Measurements from ENCODE around the gene KRT80. TPM values are rescaled to one million over a fixed set of nuclear protein-coding genes. Genes with fewer than 3 reads are reported as not detected.

The KRT80 gene
- total and polyA plus RNA-seq, 2 of the 13 experiments (the other 11 are each of a cell fraction or from before 2014, with no cell fraction given) = 0.27 to 0.53 TPM

DNA sequence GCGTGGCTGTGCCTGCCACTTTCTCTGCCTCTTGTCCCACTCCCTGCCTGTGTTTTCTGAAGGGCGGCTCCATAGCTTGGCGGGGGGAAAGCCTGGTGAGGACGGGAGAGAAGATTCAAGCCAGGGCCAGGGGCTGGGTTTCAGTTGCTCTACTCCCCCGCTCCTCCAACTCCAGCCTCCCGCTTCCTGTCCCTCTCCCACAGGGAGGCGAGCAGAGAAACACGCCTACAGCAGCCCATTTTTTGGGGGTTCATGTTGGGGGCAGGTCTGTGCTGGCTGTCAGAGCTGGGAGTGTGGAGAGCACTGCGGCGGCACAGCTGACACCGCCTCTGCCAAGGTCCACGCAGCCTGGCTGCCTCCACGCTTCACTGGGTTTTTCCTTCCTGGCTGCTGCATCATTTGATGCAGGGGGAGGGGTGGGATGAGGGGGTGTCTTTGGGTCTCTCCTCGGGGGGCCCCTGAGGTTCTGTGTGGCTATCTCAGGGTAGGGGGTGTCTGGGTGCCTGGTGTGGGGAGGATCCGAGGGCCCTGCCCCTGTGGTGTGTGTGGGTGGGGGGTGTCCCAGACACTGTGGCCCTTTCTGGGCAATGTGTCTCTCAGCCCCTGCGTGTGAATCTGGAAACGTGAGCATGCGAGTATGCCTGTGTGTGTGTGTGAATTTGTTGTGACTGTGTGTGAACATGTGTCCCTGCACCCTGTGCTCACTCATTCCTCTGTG lies 10.7 kb upstream of the KRT80 start:
- ATAC-seq (no peak), DNase-seq (ENCODE audit: low spot score) (no peak), FAIRE-seq (no peak)
- in situ Hi-C loops (cut with HindIII; ENCODE audit: extremely low pct_ligation_motif_present, low pct_unique_long_range_greater_than_20kb) (loop anchor here (5.0 kb wide), 1 partner anchor 35 kb away; no protein-coding TSS in a partner anchor), intact Hi-C loops (cut with micrococcal nuclease; ENCODE audit: unreplicated experiment) (no loop called here)
- H3K4me2 ChIP-seq (ENCODE audit: low read depth, low read length) = no peak overlapping the region
- H3K4me1 ChIP-seq (ENCODE audit: insufficient read depth, low read length) = peaks cover 12% of the 10 kb centered on the region; the same call in 1 of the 2 replicates
- no peak overlapping the region for H2AFZ ChIP-seq (ENCODE audit: low read length)
- H3K9me3 ChIP-seq (ENCODE audit: low read length) = no peaks in the 10 kb centered on the region
- no peak overlapping the region for H3K4me3 ChIP-seq (replicated peaks in 1 of 3; ENCODE audit: insufficient read depth in 1 of 3, low read depth in 2 of 3, low read length in 3 of 3)
- TF ChIP-seq RELA (CRISPR knock-in tag; IDR thresholded peaks at IDR 0.05) (no peak), NKX3-1 (CRISPR knock-in tag; IDR thresholded peaks at IDR 0.05) (no peak), NFIB (CRISPR knock-in tag; IDR thresholded peaks at IDR 0.05; ENCODE audit: borderline replicate concordance) (no peak), ZNF12 (CRISPR knock-in tag; IDR thresholded peaks at IDR 0.05) (no peak), PCBP1 (IDR thresholded peaks at IDR 0.05; ENCODE audit: borderline replicate concordance, low read depth, low read length) (no peak), JDP2 (CRISPR knock-in tag; IDR thresholded peaks at IDR 0.05; ENCODE audit: borderline replicate concordance) (no peak), ZNF746 (CRISPR knock-in tag; IDR thresholded peaks at IDR 0.05) (no peak)
- no peaks in the 10 kb centered on the region for H3K79me2 ChIP-seq (ENCODE audit: insufficient read depth, low read length)
- peaks cover 10 to 72% of the 10 kb centered on the region in 2 experiments for H3K27me3 ChIP-seq (ENCODE audit: control insufficient read depth in 1 of 2, insufficient read depth in 2 of 2, low read length in 2 of 2)
- no TSS peak for BruUV-seq (replicated peaks)
- ChIA-PET POLR2A (interaction anchor here (1.5 kb wide), 1 partner anchor 10 kb away, joined by 4 read pairs; no protein-coding TSS in a partner anchor), CTCF (ENCODE audit: low intra/inter-chr PET ratio, low total read pairs) (no interaction called here)
- H3K9ac ChIP-seq (ENCODE audit: insufficient read depth, low read depth, low read length) = no peak overlapping the region
- no peaks in the 10 kb centered on the region for H3K36me3 ChIP-seq (replicated peaks in 1 of 2; ENCODE audit: control insufficient read depth in 1 of 2, insufficient read depth in 2 of 2, low read length in 2 of 2)
- 0 out of 2 replicates have a peak, but pooled peaks cover under 1% of the 10 kb centered on the region for H4K20me1 ChIP-seq (ENCODE audit: insufficient read depth, low read length)
- H3K27ac ChIP-seq (ENCODE audit: extremely low read length, insufficient read depth, low read length) = no peak overlapping the region
- WGBS (ENCODE audit: low lambda C conversion rate) = 27% methylated on average over 8 of the region's 18 CpGs

DNA sequence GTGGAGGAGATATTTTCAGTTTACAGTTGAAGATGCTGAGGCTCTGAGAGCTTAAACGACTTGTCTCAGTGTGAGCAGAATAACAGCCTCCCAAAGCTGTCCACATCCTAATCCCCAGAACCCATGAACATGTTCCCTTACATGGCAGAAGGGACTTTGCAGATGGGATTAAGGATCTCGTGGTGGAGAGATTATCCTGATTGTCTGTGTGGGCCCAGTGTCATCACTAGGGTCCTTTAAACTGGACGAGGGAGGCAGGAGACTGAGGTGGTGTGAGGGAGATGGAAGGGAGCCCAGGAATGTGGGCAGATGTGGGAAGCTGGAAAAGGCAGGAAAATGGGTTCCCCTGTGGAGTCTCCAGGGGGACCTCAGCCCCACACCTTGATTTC lies 9.6 kb upstream of the KRT80 start:
- Histone ChIP-seq H4K20me1 (ENCODE audit: insufficient read depth, low read length) (no peaks in the 10 kb centered on the region), H3K9me3 (ENCODE audit: low read length) (no peaks in the 10 kb centered on the region), H3K4me1 (ENCODE audit: insufficient read depth, low read length) (peaks cover 12% of the 10 kb centered on the region; the same call in 1 of the 2 replicates), H3K79me2 (ENCODE audit: insufficient read depth, low read length) (no peaks in the 10 kb centered on the region), H3K4me2 (ENCODE audit: low read depth, low read length) (no peak overlapping the region), H3K27ac (ENCODE audit: extremely low read length, insufficient read depth, low read length) (no peak overlapping the region), H3K27me3 (ENCODE audit: control insufficient read depth in 1 of 2, insufficient read depth in 2 of 2, low read length in 2 of 2) (peaks cover 10 to 65% of the 10 kb centered on the region in 2 experiments), H3K36me3 (replicated peaks in 1 of 2; ENCODE audit: control insufficient read depth in 1 of 2, insufficient read depth in 2 of 2, low read length in 2 of 2) (no peaks in the 10 kb centered on the region), H2AFZ (ENCODE audit: low read length) (no peak overlapping the region), H3K9ac (ENCODE audit: insufficient read depth, low read depth, low read length) (no peak overlapping the region), H3K4me3 (replicated peaks in 1 of 3; ENCODE audit: insufficient read depth in 1 of 3, low read depth in 2 of 3, low read length in 3 of 3) (no peak overlapping the region)
- 11% methylated on average over 3 of the region's 3 CpGs for WGBS (ENCODE audit: low lambda C conversion rate)
- FAIRE-seq = no peak
- ATAC-seq = no peak
- BruUV-seq (replicated peaks) = no TSS peak
- no peak for DNase-seq (ENCODE audit: low spot score)
- intact Hi-C loops (cut with micrococcal nuclease; ENCODE audit: unreplicated experiment) (no loop called here), in situ Hi-C loops (cut with HindIII; ENCODE audit: extremely low pct_ligation_motif_present, low pct_unique_long_range_greater_than_20kb) (loop anchor here (5.0 kb wide), 1 partner anchor 34 kb away; no protein-coding TSS in a partner anchor)
- ChIA-PET CTCF (ENCODE audit: low intra/inter-chr PET ratio, low total read pairs) (no interaction called here), POLR2A (interaction anchor here (1.5 kb wide), 1 partner anchor 9 kb away, joined by 4 read pairs; no protein-coding TSS in a partner anchor)
- no peak for TF ChIP-seq ELF4 (CRISPR knock-in tag; IDR thresholded peaks at IDR 0.05; ENCODE audit: borderline replicate concordance)
- TF ChIP-seq ARHGAP35 (CRISPR knock-in tag; IDR thresholded peaks at IDR 0.05; ENCODE audit: borderline replicate concordance) = no peak
- no peak for TF ChIP-seq NFE2 (CRISPR knock-in tag; IDR thresholded peaks at IDR 0.05)
- no peak for TF ChIP-seq TCF7L2 (IDR thresholded peaks at IDR 0.05; ENCODE audit: low read depth, low read length)
- no peak for TF ChIP-seq MAFF (IDR thresholded peaks at IDR 0.05; ENCODE audit: low read depth, low read length)
- TF ChIP-seq, protein P1, sequence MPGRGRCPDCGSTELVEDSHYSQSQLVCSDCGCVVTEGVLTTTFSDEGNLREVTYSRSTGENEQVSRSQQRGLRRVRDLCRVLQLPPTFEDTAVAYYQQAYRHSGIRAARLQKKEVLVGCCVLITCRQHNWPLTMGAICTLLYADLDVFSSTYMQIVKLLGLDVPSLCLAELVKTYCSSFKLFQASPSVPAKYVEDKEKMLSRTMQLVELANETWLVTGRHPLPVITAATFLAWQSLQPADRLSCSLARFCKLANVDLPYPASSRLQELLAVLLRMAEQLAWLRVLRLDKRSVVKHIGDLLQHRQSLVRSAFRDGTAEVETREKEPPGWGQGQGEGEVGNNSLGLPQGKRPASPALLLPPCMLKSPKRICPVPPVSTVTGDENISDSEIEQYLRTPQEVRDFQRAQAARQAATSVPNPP (CRISPR knock-in tag; IDR thresholded peaks at IDR 0.05) = no peak
- TF ChIP-seq NCOR1 (IDR thresholded peaks at IDR 0.05; ENCODE audit: borderline replicate concordance, low read length) = no peak
- no peak for TF ChIP-seq ZNF776 (CRISPR knock-in tag; IDR thresholded peaks at IDR 0.05)
- no peak for TF ChIP-seq GZF1 (CRISPR knock-in tag; IDR thresholded peaks at IDR 0.05)
- no peak for TF ChIP-seq KDM1A (CRISPR knock-in tag; IDR thresholded peaks at IDR 0.05)
- no peak for TF ChIP-seq ONECUT2 (CRISPR knock-in tag; IDR thresholded peaks at IDR 0.05)
- no peak for TF ChIP-seq MEIS2 (CRISPR knock-in tag; IDR thresholded peaks at IDR 0.05)
